K562 (cell line): ENCODE data around the gene MED28. TPM values are rescaled to one million over a fixed set of nuclear protein-coding genes. Genes with fewer than 3 reads are reported as not detected.

ENCODE experiments used
- ATAC-seq: fragments of 200-7000 bp; cut with Tn5 transposase; 3 replicates; pipeline ENCODE4 v1.9.1; 2020; ENCODE audit warnings: moderate library complexity
- BruUV-seq: library from RNA; stranded (reverse); fragments of 400-500 nt; replicated peaks from 2 replicates; lab custom pipeline; 2021; lab: Mats Ljungman, UMichigan
- CTCF ChIA-PET: fragments of 300-600 bp; formaldehyde crosslinking; extraction: SDS; loops from one replicate; lab custom pipeline; 2021; ENCODE audit warnings: low intra/inter-chr PET ratio; lab: Yijun Ruan, JAX
- POLR2A ChIA-PET: fragments of 300-600, 350-650 bp; sonication (Branson Sonifier 250); formaldehyde crosslinking; extraction: SDS; loops from one replicate; lab custom pipeline; 2021; ENCODE audit warnings: antibody characterized with exemption, inconsistent platforms; lab: Yijun Ruan, JAX
- DNase-seq, 4 experiments: peaks; one replicate each; pipeline versions ENCODE4 v3.0.0 to v3.0.0-alpha.2; 2011 to 2018; ENCODE audit warnings: low spot score in 3 of 4, mixed read lengths in 3 of 4; ENCODE audit errors: extremely low read depth in 1 of 4
- FAIRE-seq: peaks from 2 replicates; lab custom pipeline; 2011; peaks lifted over from hg19 to GRCh38; lab: Jason Lieb, UNC
- H2AFZ ChIP-seq: 2 replicates; pipeline ENCODE4 v1.6.0; 2011; ENCODE audit warnings: low read depth, low read length, control low read depth, inconsistent platforms
- H3K27ac ChIP-seq: fragments of 200-600 bp; 3 replicates; pipeline ENCODE4 v1.8.0; 2011; ENCODE audit warnings: low read depth, mild to moderate bottlenecking, control low read depth, inconsistent platforms, low read length, moderate library complexity, mixed read lengths; ENCODE audit errors: extremely low read depth
- H3K27me3 ChIP-seq, 2 experiments: fragments of 300-600 bp in 1 of 2; 2 replicates in 1 of 2; 3 replicates in 1 of 2; pipeline versions ENCODE4 v1.6.0 to v1.8.0; 2011; ENCODE audit warnings: inconsistent platforms in 2 of 2, low read length in 2 of 2, mild to moderate bottlenecking in 1 of 2, mixed read lengths in 1 of 2, moderate library complexity in 1 of 2; ENCODE audit not compliant: control insufficient read depth in 2 of 2, insufficient read depth in 2 of 2
- H3K36me3 ChIP-seq: fragments of 300-600 bp; 3 replicates; pipeline ENCODE4 v1.8.0; 2011; ENCODE audit warnings: mild to moderate bottlenecking, low read length, inconsistent platforms; ENCODE audit not compliant: control insufficient read depth, insufficient read depth
- H3K4me1 ChIP-seq, 2 experiments: fragments of 200-600 bp in 1 of 2; replicated peaks in 1 of 2; 2 replicates in 1 of 2; 3 replicates in 1 of 2; pipeline versions ENCODE4 v1.5.1 to v1.8.0; 2011; ENCODE audit warnings: inconsistent platforms in 2 of 2, low read length in 2 of 2, mild to moderate bottlenecking in 1 of 2, mixed read lengths in 1 of 2, moderate library complexity in 1 of 2; ENCODE audit not compliant: control insufficient read depth in 2 of 2, insufficient read depth in 2 of 2
- H3K4me2 ChIP-seq: 2 replicates; pipeline ENCODE4 v1.6.1; 2011; ENCODE audit warnings: low read length, control low read depth, inconsistent platforms, mixed read lengths; ENCODE audit not compliant: insufficient read depth
- H3K4me3 ChIP-seq: fragments of 200-600 bp; sonication (generic), shearing (Covaris generic); 2 replicates; pipeline ENCODE4 v1.5.1; 2016; ENCODE audit warnings: control low read depth, inconsistent platforms
- H3K79me2 ChIP-seq: fragments of 200-600 bp; 3 replicates; pipeline ENCODE4 v1.8.0; 2011; ENCODE audit warnings: low read length, inconsistent platforms; ENCODE audit not compliant: control insufficient read depth, insufficient read depth
- H3K9ac ChIP-seq, 2 experiments: 2 replicates each; pipeline versions ENCODE4 v1.6.0 to v1.6.1; 2011; ENCODE audit warnings: low read depth in 2 of 2, low read length in 2 of 2, control low read depth in 1 of 2, inconsistent platforms in 1 of 2, mild to moderate bottlenecking in 1 of 2, mixed read lengths in 1 of 2; ENCODE audit not compliant: insufficient read depth in 1 of 2
- H3K9me1 ChIP-seq: one replicate; pipeline ENCODE4 v1.6.0; 2011; ENCODE audit warnings: inconsistent platforms, mild to moderate bottlenecking, low read length, moderate library complexity; ENCODE audit not compliant: control insufficient read depth, insufficient read depth
- H3K9me3 ChIP-seq: replicated peaks from 2 replicates; pipeline ENCODE4 v1.5.1; 2011; ENCODE audit warnings: low read depth, low read length, inconsistent platforms; ENCODE audit not compliant: control insufficient read depth, insufficient read depth
- H4K20me1 ChIP-seq: replicated peaks from 2 replicates; pipeline ENCODE4 v1.6.1; 2011; ENCODE audit warnings: low read length, inconsistent platforms, mixed read lengths; ENCODE audit not compliant: control insufficient read depth, insufficient read depth
- BMI1 ChIP-seq: fragments of 150-350 bp; IDR thresholded peaks from 2 replicates; pipeline ENCODE4 v1.6.1; 2014; ENCODE audit warnings: low read length
- CSDE1 ChIP-seq, 2 experiments: fragments of 450-650 bp; IDR thresholded peaks; 2 replicates each; pipeline ENCODE4 v1.6.1; 2016; ENCODE audit warnings: mild to moderate bottlenecking in 1 of 2
- EHMT2 ChIP-seq: fragments of 450-650 bp; IDR thresholded peaks from 2 replicates; pipeline ENCODE4 v1.6.1; 2018; ENCODE audit warnings: antibody characterized with exemption
- HDAC3 ChIP-seq: fragments of 450-650 bp; IDR thresholded peaks from 2 replicates; pipeline ENCODE4 v1.6.1; 2018; ENCODE audit warnings: borderline replicate concordance, mild to moderate bottlenecking, moderate library complexity; ENCODE audit not compliant: partially characterized antibody
- HDGF ChIP-seq: fragments of 450-650 bp; IDR thresholded peaks from 2 replicates; pipeline ENCODE4 v1.6.1; 2016
- KDM1A ChIP-seq, 2 experiments: fragments of 450-650 bp; IDR thresholded peaks; 2 replicates each; pipeline ENCODE4 v1.6.1; 2016; ENCODE audit warnings: mild to moderate bottlenecking in 2 of 2
- NCOA4 ChIP-seq: fragments of 450-650 bp; IDR thresholded peaks from 2 replicates; pipeline ENCODE4 v1.6.1; 2018; ENCODE audit warnings: mild to moderate bottlenecking; ENCODE audit not compliant: partially characterized antibody
- NCOR1 ChIP-seq: fragments of 450-650 bp; IDR thresholded peaks from 2 replicates; pipeline ENCODE4 v1.6.1; 2016; ENCODE audit warnings: mild to moderate bottlenecking, moderate library complexity
- NR2F6 ChIP-seq: fragments of 450-650 bp; formaldehyde crosslinking; IDR thresholded peaks from 2 replicates; pipeline ENCODE4 v1.4.0; 2020; ENCODE audit warnings: mild to moderate bottlenecking
- PRPF4 ChIP-seq: fragments of 200-400 bp; formaldehyde crosslinking; IDR thresholded peaks from one replicate; pipeline ENCODE4 v1.6.1; 2017; ENCODE audit warnings: low read length, low read depth, mild to moderate bottlenecking; ENCODE audit not compliant: insufficient read depth, poor library complexity, severe bottlenecking
- TOE1 ChIP-seq, 2 experiments: fragments of 450-650 bp in 1 of 2; sonication (generic) in 1 of 2; formaldehyde crosslinking in 1 of 2; IDR thresholded peaks; 2 replicates each; pipeline versions ENCODE4 v1.7.1 to v1.8.0; 2016 to 2022; ENCODE audit warnings: borderline replicate concordance in 2 of 2, mild to moderate bottlenecking in 2 of 2, antibody characterized with exemption in 1 of 2, inconsistent platforms in 1 of 2, low read depth in 1 of 2, missing genetic modification reagents in 1 of 2, moderate library complexity in 1 of 2
- ZC3H11A ChIP-seq: IDR thresholded peaks from 2 replicates; pipeline ENCODE4 v1.6.1; 2012; ENCODE audit warnings: low read depth, low read length, improper control_type of control experiment
- ZNF282 ChIP-seq: sonication (generic); formaldehyde crosslinking; IDR thresholded peaks from 2 replicates; pipeline ENCODE4 v1.8.1; 2023; ENCODE audit warnings: missing genetic modification reagents
- WGBS: fragments of 100-300 bp; shearing (Covaris generic); methylation state at CpG from one replicate; pipeline ENCODE4 v1.1.6; 2016; ENCODE audit warnings: low coverage, mixed read lengths; ENCODE audit not compliant: insufficient coverage; ENCODE audit errors: missing lambda C conversion rate; 5-methylcytosine and 5-hydroxymethylcytosine counted together
- in situ Hi-C: fragments of 300-500 bp; cut with MboI; formaldehyde crosslinking; loops from 4 replicates; pipeline ENCODE4 v1.15.0; 2018; ENCODE audit warnings: inconsistent platforms, mixed read lengths
- intact Hi-C: fragments of 100-400 bp; cut with micrococcal nuclease; formaldehyde crosslinking; loops from 2 replicates; pipeline ENCODE4 v1.14.2; 2022
- polyA plus RNA-seq, 8 experiments: library from polyadenylated mRNA; depleted of rRNA in 4 of 8; stranded (reverse) in 5 of 8; unstranded in 3 of 8; fragments of >200 nt; fragmentation: Nextera tagmentation in 2 of 8; fragmentation: Illumina TruSeq in 1 of 8; extraction: Ambion mirVana in 2 of 8; extraction: Trizol in 1 of 8; gene quantifications; 2 replicates each; pipeline versions ENCODE4 v1.2.1 to v1.2.3, GENCODE V29; 2011 to 2014; ENCODE audit warnings: inconsistent platforms in 1 of 8, missing spikeins in 1 of 8
- total RNA-seq, 7 experiments: library from RNA; depleted of rRNA in 6 of 7; stranded (reverse); fragments of >200 nt in 6 of 7; fragmentation: Illumina TruSeq in 2 of 7; extraction: Trizol in 2 of 7; gene quantifications; 2 replicates each; pipeline versions ENCODE4 v1.2.1 to v1.2.3, GENCODE V29; 2011 to 2021; ENCODE audit warnings: low replicate concordance in 1 of 7
- TF ChIP-seq, protein P1 (sequence below): fragments of 450-650 bp; IDR thresholded peaks from 2 replicates; pipeline ENCODE4 v1.7.1; 2018; ENCODE audit warnings: mild to moderate bottlenecking, low read depth; ENCODE audit not compliant: partially characterized antibody
- TF ChIP-seq, protein P2 (sequence below), 2 experiments: fragments of 450-650 bp in 1 of 2; sonication (generic) in 1 of 2; formaldehyde crosslinking in 1 of 2; IDR thresholded peaks in 1 of 2; conservative IDR thresholded peaks in 1 of 2; 2 replicates each; pipeline versions ENCODE4 v1.6.1 to v1.8.1; 2016 to 2023; ENCODE audit warnings: mild to moderate bottlenecking in 2 of 2, moderate library complexity in 2 of 2, inconsistent platforms in 1 of 2, missing genetic modification reagents in 1 of 2
- TF ChIP-seq, protein P3 (sequence below), 2 experiments: fragments of 150-350 bp in 1 of 2; IDR thresholded peaks; 2 replicates each; pipeline ENCODE4 v1.6.1; 2012 to 2016; ENCODE audit warnings: low read depth in 2 of 2, low read length in 2 of 2, mild to moderate bottlenecking in 1 of 2, moderate library complexity in 1 of 2

Gene MED28
- total and polyA plus RNA-seq, 9 of the 15 experiments (the other 6 are each of a cell fraction or from before 2014, with no cell fraction given) = 15.5 to 93.8 (median 50.5) TPM

DNA sequence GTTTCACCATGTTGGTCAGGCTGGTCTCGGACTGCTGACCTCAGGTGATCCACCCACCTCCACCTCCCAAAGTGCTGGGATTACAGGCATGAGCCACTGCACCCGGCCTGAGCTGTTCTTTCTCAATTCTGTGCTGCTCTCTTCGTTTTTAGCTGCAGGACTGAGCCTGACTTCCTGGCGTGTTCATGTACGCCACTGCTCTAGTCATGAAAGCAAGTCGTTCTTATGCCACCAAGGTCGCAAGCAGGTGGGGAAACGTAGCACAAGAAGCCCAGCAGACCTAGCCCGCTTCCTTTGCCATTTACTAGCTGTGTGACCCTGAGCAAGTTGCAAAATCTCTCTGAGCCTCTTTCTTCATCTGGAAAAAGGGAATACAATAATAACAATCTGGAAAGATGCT, 43.4 kb downstream of the MED28 start:
- FAIRE-seq (no peak), ATAC-seq (no peak), DNase-seq (no peak)
- Histone ChIP-seq H3K27me3 (peaks cover 35 to 50% of the 10 kb centered on the region in 2 experiments), H3K79me2 (no peaks in the 10 kb centered on the region), H3K9ac (no peak overlapping the region), H3K4me3 (no peak overlapping the region), H3K9me3 (no peaks in the 10 kb centered on the region), H3K27ac (no peak overlapping the region), H3K9me1 (no peaks in the 10 kb centered on the region), H3K4me1 (no peaks in the 10 kb centered on the region), H3K4me2 (no peak overlapping the region), H3K36me3 (no peaks in the 10 kb centered on the region), H2AFZ (no peak overlapping the region), H4K20me1 (no peaks in the 10 kb centered on the region; the same call in 1 of the 2 replicates)
- CTCF ChIA-PET = no interaction called here
- BruUV-seq = no TSS peak
- intact Hi-C loops (no loop called here), in situ Hi-C loops (loop anchor here (25.0 kb wide), 1 partner anchor 929 kb away; no protein-coding TSS in a partner anchor)
- WGBS = under 1% methylated on average over 9 of the region's 9 CpGs
- POLR2A ChIA-PET = interaction anchor here (0.9 kb wide), 1 partner anchor 153 kb away, joined by 3 read pairs; the partner anchor contains the start of gene NCAPG
- TF ChIP-seq ZNF282 (CRISPR knock-in tag) (no peak), BMI1 (no peak), HDAC3 (no peak), ZC3H11A (no peak), PRPF4 (no peak), TOE1 (IDR thresholded peaks at IDR 0.05; ENCODE audit: borderline replicate concordance) (no peak), TOE1 (CRISPR knock-in tag; IDR thresholded peaks at IDR 0.05; ENCODE audit: borderline replicate concordance, low read depth) (no peak), EHMT2 (no peak), HDGF (no peak), NR2F6 (CRISPR knock-in tag) (no peak), NCOR1 (no peak), NCOA4 (no peak), CSDE1 (IDR thresholded peaks at IDR 0.05) (no peak), KDM1A (IDR thresholded peaks at IDR 0.05) (no peak)
- TF ChIP-seq, protein P1, sequence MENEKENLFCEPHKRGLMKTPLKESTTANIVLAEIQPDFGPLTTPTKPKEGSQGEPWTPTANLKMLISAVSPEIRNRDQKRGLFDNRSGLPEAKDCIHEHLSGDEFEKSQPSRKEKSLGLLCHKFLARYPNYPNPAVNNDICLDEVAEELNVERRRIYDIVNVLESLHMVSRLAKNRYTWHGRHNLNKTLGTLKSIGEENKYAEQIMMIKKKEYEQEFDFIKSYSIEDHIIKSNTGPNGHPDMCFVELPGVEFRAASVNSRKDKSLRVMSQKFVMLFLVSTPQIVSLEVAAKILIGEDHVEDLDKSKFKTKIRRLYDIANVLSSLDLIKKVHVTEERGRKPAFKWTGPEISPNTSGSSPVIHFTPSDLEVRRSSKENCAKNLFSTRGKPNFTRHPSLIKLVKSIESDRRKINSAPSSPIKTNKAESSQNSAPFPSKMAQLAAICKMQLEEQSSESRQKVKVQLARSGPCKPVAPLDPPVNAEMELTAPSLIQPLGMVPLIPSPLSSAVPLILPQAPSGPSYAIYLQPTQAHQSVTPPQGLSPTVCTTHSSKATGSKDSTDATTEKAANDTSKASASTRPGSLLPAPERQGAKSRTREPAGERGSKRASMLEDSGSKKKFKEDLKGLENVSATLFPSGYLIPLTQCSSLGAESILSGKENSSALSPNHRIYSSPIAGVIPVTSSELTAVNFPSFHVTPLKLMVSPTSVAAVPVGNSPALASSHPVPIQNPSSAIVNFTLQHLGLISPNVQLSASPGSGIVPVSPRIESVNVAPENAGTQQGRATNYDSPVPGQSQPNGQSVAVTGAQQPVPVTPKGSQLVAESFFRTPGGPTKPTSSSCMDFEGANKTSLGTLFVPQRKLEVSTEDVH = no peak
- TF ChIP-seq, protein P2, sequence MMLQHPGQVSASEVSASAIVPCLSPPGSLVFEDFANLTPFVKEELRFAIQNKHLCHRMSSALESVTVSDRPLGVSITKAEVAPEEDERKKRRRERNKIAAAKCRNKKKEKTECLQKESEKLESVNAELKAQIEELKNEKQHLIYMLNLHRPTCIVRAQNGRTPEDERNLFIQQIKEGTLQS (IDR thresholded peaks at IDR 0.05) = no peak
- TF ChIP-seq, protein P2 (CRISPR knock-in tag; conservative IDR thresholded peaks at IDR 0.05) = no peak
- TF ChIP-seq, protein P3, sequence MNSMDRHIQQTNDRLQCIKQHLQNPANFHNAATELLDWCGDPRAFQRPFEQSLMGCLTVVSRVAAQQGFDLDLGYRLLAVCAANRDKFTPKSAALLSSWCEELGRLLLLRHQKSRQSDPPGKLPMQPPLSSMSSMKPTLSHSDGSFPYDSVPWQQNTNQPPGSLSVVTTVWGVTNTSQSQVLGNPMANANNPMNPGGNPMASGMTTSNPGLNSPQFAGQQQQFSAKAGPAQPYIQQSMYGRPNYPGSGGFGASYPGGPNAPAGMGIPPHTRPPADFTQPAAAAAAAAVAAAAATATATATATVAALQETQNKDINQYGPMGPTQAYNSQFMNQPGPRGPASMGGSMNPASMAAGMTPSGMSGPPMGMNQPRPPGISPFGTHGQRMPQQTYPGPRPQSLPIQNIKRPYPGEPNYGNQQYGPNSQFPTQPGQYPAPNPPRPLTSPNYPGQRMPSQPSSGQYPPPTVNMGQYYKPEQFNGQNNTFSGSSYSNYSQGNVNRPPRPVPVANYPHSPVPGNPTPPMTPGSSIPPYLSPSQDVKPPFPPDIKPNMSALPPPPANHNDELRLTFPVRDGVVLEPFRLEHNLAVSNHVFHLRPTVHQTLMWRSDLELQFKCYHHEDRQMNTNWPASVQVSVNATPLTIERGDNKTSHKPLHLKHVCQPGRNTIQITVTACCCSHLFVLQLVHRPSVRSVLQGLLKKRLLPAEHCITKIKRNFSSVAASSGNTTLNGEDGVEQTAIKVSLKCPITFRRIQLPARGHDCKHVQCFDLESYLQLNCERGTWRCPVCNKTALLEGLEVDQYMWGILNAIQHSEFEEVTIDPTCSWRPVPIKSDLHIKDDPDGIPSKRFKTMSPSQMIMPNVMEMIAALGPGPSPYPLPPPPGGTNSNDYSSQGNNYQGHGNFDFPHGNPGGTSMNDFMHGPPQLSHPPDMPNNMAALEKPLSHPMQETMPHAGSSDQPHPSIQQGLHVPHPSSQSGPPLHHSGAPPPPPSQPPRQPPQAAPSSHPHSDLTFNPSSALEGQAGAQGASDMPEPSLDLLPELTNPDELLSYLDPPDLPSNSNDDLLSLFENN (IDR thresholded peaks at IDR 0.05; ENCODE audit: low read depth in 2 of 2, low read length in 2 of 2) = no peak
